ENCODE measurements around the gene RPLP1.

RPLP1 gene

GRCh38 chr15:69468241-69469121 is 15.9 kb downstream of the RPLP1 start:
- peak; percentile 97 for FAIRE-seq
- DNase-seq (ENCODE audit: low spot score), result peak; percentile 92

- no peak for DNase-seq (ENCODE audit: low spot score)
- FAIRE-seq, result no peak
Measured at GRCh38 chr15:69469467-69470201, 17.0 kb downstream of the RPLP1 start.

- FAIRE-seq (no peak), DNase-seq (ENCODE audit: low spot score) (no peak)
Measured at GRCh38 chr15:69472046-69472445, 19.4 kb downstream of the RPLP1 start.

GRCh38 chr15:69472562-69472961 is 19.9 kb downstream of the RPLP1 start:
- DNase-seq (ENCODE audit: low spot score) (no peak), FAIRE-seq (no peak)

GRCh38 chr15:69474291-69474690 is 21.7 kb downstream of the RPLP1 start:
- FAIRE-seq (peak; percentile 56), DNase-seq (ENCODE audit: low spot score) (no peak)

GRCh38 chr15:69474846-69475455 is 22.3 kb downstream of the RPLP1 start:
- no peak for DNase-seq (ENCODE audit: low spot score)
- FAIRE-seq, result no peak

- FAIRE-seq (peak; percentile 86), DNase-seq (ENCODE audit: low spot score) (peak; percentile 86)
Measured at GRCh38 chr15:69475769-69476358, 23.2 kb downstream of the RPLP1 start.

GRCh38 chr15:69476704-69477473 is 24.3 kb downstream of the RPLP1 start:
- DNase-seq (ENCODE audit: low spot score) (no peak), FAIRE-seq (peak; percentile 27)

- DNase-seq (ENCODE audit: low spot score) (peak; percentile 77), FAIRE-seq (peak; percentile 89)
Measured at GRCh38 chr15:69478259-69478781, 25.7 kb downstream of the RPLP1 start.

GRCh38 chr15:69479081-69479480 is 26.5 kb downstream of the RPLP1 start:
- DNase-seq (ENCODE audit: low spot score) (no peak), FAIRE-seq (no peak)

- DNase-seq (ENCODE audit: low spot score), result no peak
- FAIRE-seq, result no peak
Measured at GRCh38 chr15:69479971-69480370, 27.4 kb downstream of the RPLP1 start.

GRCh38 chr15:69480932-69481331 is 28.3 kb downstream of the RPLP1 start:
- FAIRE-seq, result no peak
- DNase-seq (ENCODE audit: low spot score), result no peak

GRCh38 chr15:69482686-69483256 is 30.2 kb downstream of the RPLP1 start:
- FAIRE-seq (no peak), DNase-seq (ENCODE audit: low spot score) (no peak)

GRCh38 chr15:69484837-69485236 is 32.2 kb downstream of the RPLP1 start:
- FAIRE-seq, result no peak
- DNase-seq (ENCODE audit: low spot score), result no peak

GRCh38 chr15:69486481-69487110 is 34.0 kb downstream of the RPLP1 start:
- DNase-seq (ENCODE audit: low spot score) (no peak), FAIRE-seq (peak; percentile 27)

- peak; percentile 54 for DNase-seq (ENCODE audit: low spot score)
- peak; percentile 23 for FAIRE-seq
Measured at GRCh38 chr15:69489073-69489571, 36.5 kb downstream of the RPLP1 start.

- no peak for DNase-seq (ENCODE audit: low spot score)
- no peak for FAIRE-seq
Measured at GRCh38 chr15:69490356-69491037, 37.9 kb downstream of the RPLP1 start.

- FAIRE-seq (no peak), DNase-seq (ENCODE audit: low spot score) (no peak)
Measured at GRCh38 chr15:69491038-69491505, 38.5 kb downstream of the RPLP1 start.

GRCh38 chr15:69493406-69493805 is 40.8 kb downstream of the RPLP1 start:
- DNase-seq (ENCODE audit: low spot score) (no peak), FAIRE-seq (no peak)

Measured in urothelium cell line (cell line).